ENCODE results near the gene ZNF93.
"Not testable (repeated sequence)": the region's sequence is repeated elsewhere in the genome, so short reads cannot be mapped to it uniquely, and the experiment has no call there.

DNA sequence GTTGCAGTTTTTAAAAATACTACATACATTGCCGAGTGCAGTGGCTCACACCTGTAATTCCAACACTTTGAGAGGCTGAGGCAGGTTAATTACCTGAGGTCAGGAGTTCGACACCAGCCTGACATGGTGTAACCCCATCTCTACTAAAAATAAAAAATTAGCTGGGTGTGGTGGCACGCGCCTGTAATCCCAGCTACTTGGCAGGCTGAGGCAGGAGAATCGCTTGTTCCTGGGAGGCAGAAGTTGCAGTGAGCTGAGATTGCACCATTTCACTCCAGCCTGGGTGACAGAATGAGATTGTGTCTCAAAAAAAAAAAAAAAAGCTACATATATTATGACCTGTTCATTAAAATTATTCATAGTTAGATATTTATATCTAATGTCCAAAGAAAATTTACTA is 30.7 kb upstream of the ZNF93 start:
- TF ChIP-seq, protein P1, sequence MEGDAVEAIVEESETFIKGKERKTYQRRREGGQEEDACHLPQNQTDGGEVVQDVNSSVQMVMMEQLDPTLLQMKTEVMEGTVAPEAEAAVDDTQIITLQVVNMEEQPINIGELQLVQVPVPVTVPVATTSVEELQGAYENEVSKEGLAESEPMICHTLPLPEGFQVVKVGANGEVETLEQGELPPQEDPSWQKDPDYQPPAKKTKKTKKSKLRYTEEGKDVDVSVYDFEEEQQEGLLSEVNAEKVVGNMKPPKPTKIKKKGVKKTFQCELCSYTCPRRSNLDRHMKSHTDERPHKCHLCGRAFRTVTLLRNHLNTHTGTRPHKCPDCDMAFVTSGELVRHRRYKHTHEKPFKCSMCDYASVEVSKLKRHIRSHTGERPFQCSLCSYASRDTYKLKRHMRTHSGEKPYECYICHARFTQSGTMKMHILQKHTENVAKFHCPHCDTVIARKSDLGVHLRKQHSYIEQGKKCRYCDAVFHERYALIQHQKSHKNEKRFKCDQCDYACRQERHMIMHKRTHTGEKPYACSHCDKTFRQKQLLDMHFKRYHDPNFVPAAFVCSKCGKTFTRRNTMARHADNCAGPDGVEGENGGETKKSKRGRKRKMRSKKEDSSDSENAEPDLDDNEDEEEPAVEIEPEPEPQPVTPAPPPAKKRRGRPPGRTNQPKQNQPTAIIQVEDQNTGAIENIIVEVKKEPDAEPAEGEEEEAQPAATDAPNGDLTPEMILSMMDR (IDR thresholded peaks at IDR 0.05 in 4 of 5, conservative IDR thresholded peaks at IDR 0.05 in 1 of 5): not testable (repeated sequence)
- TF ChIP-seq POLR2A (IDR thresholded peaks at IDR 0.05): not testable (repeated sequence)
